ENCODE data around the gene MICAL3.

- no peak for TF ChIP-seq ZNF274 (IDR thresholded peaks at IDR 0.05; ENCODE audit: low read depth, low read length)
- TF ChIP-seq YY1 (IDR thresholded peaks at IDR 0.05; ENCODE audit: insufficient read depth, insufficient read length): no peak
Measured at GRCh38 chr22:17880468-17880867, 143.9 kb downstream of the MICAL3 start.

Data from NT2/D1 (cell line).